Myocyte (in vitro differentiated cells): ENCODE data around the gene MTURN. TPM values are rescaled to one million over a fixed set of nuclear protein-coding genes. Genes with fewer than 3 reads are reported as not detected.
"Not testable (repeated sequence)": the region's sequence is repeated elsewhere in the genome, so short reads cannot be mapped to it uniquely, and the experiment has no call there.

Source experiments
- DNase-seq: peaks from one replicate; pipeline ENCODE4 v3.0.0-alpha.2; 2012; ENCODE audit warnings: low read depth
- polyA plus RNA-seq: library from polyadenylated mRNA; unstranded; fragments of >200 nt; gene quantifications from one replicate; pipeline ENCODE4 v1.2.1, GENCODE V29; 2012; ENCODE audit warnings: missing spikeins
- total RNA-seq: library from RNA; depleted of rRNA; stranded (reverse); fragments of >200 nt; gene quantifications from 2 replicates; pipeline ENCODE4 v1.2.3, GENCODE V29; 2014

MTURN gene
- 40.5 and 41.9 TPM in 2 replicates for total RNA-seq
- polyA plus RNA-seq: 113 TPM

DNA sequence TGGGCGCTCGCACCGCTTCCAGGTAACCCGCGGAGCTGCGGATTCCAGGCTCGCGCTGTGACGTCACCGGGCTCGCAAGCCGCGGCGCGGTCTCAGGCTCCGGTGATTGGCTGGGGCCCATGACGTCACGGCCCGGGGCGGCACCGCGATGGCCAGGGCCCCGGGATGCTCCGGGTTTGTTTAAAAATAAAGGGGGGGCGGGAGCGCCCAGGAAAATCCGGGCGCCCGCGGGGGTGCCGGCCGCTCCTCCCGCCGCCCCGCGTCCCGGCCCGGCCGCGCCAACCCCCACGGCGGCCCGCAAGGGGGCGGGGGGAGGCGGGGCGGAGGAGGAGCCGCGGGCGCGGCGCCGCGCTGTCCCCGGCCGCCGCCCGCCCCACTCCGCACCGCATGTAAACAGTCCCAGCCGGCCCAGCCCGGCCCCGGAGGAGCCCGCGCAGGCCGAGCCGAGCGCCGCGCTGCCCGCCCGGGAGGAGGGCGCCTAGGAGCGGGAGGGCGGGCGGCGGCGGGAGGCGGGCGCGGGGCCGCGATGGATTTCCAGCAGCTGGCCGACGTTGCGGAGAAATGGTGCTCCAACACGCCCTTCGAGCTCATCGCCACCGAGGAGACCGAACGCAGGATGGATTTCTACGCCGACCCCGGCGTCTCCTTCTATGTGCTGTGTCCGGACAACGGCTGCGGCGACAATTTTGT lies at the start of gene MTURN:
Gene MTURN (plus strand): TSS at position 376 of the 690 bp plus-strand sequence. CDS start 151 bp downstream, at position 527.
- peak; percentile 90 for DNase-seq

DNA sequence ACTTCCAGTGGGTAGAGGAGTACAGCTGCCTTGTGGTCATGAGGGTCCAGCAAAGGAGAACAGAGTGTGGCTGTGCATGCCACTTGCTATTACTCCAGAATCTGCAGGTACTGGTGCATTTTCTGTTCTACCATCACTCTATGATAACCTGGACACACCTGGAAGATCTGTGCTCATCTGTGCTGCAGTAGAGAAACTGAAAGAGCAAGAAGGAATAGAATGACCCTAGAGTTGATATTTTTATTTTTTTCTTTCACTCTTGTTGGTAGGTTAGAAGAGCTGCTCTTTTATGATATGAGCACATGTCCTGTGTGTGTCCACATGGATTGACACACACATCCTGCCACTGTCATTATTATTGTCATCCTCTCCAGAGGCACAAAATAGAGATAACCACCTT lies 48.3 kb upstream of the MTURN start:
- no peak for DNase-seq

DNA sequence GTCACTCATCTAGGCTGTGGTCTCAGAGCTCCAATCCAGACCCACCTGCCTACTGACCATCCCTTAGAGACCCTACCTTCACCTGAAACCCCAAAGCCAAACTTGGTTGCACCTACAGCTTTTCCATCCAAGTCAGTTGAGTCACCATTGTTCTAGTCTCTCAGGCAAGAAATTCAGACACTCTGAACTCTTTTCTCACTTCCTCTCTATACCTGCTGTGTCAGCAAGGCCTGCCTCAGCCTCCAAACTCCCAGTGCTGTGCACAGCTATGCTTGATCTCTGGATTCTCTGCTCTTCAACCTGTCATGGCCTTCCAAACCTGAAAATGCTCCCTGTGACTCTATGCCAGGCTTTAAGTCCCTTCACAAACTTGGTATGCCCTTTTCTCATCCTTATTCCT lies 47.4 kb upstream of the MTURN start:
- DNase-seq: no peak

DNA sequence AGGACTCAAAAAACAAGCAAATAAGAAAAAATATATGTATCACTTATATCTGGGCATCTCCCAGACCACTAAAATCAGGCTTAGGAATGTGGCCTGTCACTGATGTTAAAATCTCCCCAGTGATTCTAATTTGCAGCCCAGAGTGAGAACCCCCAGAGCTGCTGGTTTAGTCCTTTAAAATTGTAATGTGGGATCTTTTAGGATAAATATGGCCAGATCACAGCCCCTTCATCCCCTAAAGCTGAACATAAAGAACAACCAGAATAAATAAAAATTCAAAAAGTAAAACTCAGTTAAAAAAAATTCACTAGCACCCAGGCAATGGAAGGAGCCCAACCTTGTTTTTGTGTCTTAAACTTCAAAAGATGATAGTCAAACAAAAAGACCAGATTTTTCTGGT lies 46.4 kb upstream of the MTURN start:
- DNase-seq: no peak

DNA sequence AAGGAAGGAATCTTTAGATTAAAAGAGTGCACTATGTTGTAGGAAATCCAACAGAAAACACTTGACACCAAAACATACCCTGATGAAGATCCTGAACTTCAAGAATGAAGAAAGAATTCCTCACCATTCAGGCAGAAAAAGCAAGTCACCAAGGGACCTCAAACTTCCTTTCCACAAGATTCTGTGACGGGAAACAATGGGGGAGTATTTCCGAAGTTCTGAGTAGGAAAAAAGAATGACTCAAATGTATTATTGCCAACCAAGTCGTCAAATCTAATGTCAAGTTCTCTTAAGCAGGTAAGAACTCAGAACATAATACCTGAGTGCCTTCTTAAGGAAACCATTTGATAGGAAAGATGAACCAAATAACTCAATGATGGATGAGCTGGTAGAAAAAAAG lies 44.7 kb upstream of the MTURN start:
- no peak for DNase-seq

DNA sequence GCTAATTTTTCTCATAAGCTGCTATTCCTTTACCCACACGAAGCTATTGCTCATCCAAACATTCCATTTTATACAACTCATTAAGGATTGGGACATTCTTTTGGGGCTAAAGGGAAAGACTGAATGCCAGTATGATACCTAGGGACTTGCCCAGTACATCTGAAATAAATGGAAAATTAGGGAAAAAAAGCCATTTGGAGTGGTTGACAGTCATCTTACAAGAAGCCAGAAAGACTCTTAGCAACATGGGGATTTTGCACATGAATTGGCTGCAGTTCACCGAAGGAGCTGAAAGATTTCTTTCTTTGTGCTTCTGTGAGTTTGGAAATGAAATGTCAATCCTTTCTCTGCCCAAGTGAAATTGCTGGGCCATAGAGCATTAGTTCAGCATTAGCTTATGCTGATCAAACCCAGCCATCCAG lies 43.3 kb upstream of the MTURN start:
- peak; percentile 69 for DNase-seq

DNA sequence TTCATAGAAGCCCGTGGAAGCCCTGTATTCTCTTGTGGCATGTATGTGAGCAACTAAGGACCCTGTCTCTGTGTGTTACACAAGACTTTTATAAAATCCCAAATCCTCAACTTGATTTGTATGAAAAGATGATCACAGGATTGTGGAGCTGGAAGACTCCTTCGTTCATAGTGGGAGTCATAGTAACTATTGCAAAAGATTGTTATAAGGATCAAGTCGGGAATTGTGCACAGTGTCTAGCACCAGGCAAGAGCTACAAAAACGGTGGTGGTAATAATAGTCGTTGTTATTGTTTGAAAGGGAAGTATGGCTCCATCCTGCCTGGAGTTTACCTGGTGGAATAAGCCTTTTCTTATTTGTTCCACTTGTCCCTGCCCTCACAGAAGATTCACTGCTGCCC lies 42.8 kb upstream of the MTURN start:
- no peak for DNase-seq

DNA sequence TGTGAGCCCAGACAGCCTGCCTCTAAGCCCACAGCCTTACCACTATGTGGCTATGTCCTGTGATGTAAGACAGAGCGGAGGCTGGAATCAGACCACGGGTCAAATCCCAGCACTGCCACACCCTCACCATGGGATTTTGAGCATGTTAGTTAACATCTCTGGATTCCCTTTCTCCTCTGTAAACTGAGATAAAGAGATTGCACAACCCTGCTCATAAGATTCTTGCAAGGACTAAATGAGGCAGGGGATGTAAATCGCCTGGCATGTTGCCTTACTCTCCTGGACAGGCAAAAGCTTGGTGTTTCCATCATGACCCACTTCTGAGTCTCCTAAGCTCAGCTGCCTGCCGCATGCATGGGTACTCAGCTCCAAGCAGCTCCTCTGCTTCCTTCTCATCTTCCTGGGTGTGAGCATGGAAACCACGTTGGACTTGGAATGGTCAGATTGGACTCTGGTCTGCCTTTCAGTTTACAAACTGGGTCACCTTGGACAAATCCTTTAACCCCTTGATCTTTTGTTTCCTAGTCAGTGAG lies 41.3 kb upstream of the MTURN start:
- DNase-seq: peak; percentile 81

DNA sequence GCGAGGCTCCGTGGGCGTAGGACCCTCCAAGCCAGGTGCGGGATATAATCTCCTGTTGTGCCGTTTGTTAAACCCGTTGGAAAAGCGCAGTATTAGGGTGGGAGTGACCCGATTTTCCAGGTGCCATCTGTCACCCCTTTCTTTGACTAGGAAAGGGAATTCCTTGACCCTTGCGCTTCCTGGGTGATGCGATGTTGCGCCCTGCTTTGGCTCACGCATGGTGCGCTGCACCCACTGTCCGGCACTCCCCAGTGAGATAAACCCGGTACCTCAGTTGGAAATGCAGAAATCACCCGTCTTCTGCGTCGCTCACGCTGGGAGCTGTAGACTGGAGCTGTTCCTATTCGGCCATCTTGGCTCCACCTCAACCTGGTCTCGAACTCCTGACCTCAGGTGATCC lies 36.2 kb upstream of the MTURN start:
- not testable (repeated sequence) for DNase-seq

DNA sequence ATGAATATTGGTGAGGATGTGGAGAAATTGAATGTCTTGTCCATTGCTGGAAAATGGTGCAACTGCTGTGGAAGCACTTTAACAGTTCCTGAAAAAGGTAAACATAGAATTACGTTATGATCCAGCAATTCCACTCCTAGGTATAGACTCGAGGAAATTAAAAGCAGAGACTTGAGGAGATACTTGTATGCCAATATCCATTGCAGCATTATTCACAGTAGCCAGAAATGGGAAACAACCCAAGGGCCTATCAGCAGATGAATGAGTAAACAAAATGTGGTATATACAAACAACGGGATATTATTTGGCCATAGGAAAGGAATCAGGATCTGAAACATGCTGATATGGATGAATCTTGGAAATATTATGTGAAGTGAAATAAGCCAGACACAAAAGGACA lies 32.5 kb upstream of the MTURN start:
- DNase-seq: no peak

DNA sequence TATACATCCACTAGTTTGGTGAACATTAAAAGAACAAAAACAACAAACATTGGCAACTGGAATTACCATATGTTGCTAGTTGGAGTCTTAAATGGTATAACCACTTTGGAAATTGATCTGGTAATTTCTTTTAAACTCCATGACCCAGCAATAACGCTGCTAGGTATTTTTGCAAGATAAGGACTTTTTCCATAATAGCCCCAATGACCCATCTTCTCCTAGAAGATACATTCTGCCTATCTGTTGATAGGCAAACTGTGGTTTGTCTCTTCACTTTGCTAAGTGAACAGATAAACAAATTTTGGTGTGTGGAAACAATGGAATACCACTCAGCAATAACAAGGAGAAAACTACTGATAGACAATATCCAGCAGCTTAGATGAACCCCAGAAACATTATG lies 30.6 kb upstream of the MTURN start:
- no peak for DNase-seq

DNA sequence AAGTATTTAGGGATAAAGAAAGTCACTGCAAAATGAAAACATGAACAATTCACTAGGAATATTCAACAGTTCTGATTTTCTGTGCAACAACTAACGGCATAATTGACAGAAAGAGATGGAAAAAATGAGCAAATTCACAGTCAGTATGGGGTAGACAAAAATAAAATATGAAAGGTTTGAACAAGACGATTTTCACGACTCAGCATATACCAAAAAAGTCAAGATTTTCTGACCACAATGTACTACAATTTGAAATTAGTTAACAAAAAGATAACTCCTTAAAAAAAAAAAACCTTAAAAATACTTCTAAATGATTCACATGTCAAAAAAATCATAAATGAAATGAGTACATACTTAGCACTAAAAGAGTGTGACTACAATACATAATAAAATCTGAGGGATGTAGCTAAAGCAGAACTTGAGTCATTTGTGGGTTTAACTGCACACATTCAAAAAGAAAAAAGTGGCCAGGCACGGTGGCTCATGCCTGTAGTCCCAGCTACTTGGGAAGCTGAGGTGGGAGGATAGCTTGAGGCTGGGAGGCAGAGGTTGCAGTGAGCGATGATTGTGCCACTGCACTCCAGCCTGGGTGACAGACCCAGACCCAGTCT lies 22.6 kb upstream of the MTURN start:
- no peak for DNase-seq

DNA sequence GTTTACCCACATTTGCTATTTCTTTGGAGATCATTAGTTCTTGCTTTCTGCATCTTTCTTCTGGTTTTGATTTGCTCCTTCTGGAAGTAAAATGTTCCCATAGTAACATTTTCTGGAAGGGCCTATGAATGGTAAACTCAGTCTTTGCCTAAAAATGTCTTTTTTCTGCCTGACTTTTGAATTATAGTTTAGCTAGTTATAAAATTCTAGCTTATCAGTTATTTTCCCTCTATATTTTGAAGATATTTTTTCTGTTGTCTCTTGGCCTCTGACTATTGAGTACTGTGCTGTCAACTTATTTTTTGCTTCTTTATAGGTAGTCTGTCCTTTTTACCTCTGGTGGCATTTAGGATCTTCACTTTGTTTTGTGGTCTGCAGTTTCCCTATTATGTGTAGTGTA lies 21.6 kb upstream of the MTURN start:
- no peak for DNase-seq

DNA sequence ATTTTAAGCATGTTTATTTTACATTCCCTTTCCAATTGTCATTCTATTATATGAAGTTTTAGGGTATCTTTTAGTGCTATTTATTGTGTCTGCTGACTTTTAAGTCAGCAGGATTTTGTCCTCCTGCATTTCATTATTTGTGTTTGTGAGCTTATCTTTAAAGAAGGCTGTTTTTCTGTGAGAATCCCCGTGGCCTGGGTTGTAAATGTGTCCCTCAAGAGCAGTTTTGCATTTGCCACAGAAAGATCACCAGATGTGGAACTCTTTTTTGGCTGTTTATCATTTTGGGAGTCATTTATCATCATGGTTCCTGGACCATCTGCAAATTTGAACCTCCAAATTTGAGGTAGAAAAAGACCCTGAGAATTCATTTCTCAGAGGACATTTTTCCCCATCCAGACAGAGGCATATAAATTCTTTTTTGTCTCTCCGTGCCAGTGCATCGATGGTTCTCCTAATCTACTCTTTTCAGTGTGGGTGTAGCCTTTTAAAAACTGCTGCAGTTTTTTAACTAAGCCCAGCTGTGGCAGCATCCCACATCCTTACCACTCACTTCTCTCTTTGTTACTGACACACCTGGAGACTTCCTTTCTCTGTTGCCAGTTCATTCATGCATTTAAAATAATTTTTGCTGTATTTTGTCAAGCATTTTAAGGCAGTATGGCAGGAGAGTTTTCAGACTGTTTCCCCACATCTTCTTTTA lies 20.1 kb upstream of the MTURN start:
- no peak for DNase-seq

DNA sequence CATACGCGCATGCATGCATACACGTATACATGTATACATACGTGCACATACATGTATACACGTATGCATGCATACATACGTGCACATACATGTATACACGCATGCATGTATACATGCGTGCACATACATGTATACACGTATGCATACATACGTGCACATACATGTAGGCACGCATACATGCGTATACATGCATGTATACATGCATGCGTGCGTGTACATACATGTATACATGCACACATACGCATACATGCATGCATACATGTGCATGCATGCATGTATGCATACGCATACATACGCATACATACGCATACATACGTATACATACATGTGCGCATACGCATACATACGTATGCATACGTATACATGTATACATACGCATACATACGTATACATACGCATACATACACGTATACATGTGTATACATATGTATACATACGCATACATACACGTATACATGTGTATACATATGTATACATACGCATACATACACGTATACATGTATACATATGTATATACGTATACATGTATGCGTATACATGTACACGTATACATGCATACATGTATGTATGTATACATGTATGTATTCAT lies 19.0 kb upstream of the MTURN start:
- no peak for DNase-seq

DNA sequence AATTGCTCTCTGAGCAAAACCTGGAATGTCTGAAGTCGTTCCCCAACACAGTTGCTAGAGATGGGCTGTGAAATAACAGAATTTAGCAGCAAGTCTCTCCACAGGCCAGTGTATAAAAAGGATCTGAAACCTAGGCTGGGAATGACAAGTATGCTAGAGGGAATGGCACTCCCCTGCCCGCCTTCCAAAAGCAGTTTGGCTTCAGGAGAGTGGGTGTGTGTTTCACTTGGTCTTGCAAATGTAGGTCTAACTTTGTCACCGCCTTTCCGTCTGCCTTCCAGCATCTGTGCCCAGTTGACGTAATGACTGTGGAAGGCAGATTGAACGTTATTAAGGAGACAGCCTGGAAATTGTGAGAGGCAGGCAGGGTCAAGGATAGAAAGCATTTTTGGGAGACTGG lies 18.0 kb upstream of the MTURN start:
- DNase-seq: peak; percentile 98

DNA sequence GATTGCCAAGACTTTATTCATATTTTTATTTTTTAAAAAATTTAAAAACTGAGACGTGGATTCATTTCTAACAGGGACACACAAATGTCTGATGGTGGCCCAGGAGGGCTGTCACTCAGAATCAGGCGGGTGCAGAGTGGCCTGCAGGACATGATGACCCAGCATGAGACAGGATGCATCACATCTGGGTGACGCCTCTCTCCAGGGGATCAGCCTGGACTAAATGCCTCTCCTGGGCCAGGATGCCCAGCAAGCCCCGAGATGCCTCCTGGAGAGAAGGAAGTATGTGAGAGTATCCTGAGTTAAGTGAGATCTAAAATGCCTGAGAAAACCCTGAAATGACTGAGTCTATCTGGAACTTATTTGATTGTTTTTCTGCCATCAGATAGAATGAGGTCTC lies 16.9 kb upstream of the MTURN start:
- DNase-seq: no peak

DNA sequence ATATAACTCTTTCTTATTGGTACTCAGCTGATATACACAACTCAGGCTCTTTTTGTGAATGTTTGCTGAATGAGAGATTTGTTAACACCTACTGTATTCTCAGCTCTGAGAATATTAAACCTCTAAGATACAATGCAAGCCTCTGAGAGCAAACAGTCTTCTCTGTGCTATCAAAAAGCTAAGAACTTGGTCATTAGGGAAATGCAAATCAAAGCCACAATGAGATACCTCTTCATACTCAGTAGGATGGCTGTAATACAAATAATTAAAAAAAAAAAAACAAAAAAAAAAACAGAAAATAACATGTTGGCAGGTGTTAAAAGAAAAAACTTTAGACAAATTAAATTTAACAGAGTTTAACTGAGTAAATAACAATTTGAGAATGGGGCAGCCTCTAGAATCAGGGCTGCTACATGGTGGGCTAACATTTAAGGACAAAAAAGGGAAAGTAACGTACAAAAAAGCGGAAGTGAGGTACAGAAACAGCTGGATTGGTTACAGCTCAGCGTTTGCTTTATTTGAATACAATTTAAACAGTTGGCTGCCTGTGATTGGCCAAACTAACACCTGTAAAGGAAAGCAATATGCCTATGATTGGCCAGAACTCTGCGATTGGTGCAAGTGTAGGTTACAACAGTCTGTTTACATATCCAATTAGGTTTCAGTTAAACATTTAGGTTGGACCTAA lies 14.8 kb upstream of the MTURN start:
- no peak for DNase-seq

DNA sequence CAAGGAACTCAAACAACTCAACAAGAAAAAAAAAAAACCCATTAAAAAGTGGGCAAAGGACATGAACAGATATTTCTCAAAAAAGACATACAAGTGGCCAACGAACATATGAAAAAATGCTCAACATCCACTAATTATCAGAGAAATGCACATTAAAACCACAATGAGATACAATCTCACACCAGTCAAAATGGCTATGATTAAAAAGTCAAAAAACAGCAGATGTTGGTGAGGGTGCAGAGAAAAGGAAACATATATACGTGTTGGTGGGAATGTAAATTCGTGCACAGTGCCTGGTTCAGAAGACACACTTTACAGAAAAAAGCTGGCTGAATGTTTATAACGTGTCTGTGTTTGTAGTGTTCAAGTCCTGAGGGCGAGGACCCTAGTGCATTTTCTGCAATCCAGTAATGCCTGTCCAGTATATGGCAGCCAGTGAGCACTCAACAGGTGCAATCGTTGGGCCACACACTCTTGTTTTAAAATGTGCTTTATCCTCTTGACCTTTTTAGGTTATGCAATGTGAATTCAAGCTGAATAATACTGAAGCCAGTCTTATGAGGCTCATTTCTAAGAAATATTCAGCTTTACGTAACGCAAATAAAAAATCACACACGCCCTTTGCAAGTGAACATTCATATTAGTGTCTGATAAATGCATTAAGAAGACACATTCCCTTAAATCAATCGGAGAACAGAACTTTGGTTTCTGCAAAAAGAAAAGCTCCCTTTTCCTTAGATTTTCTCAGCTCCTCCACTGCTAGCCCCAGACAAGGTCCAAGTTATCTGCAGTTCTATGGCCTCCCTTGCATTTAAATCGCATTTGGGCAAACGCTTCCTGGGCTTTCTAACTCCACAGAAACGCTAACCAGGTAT lies 813 bp upstream of the MTURN start:
- DNase-seq: no peak
